K562 (cell line): Measurements from ENCODE around the gene ARID3A. TPM values are rescaled to one million over a fixed set of nuclear protein-coding genes. Genes with fewer than 3 reads are reported as not detected.
A peak's percentile ranks its signal among the peaks of the same experiment; 100 is the strongest.

ENCODE experiments used
- ATAC-seq: fragments of 200-7000 bp; cut with Tn5 transposase; 3 replicates; pipeline ENCODE4 v1.9.1; 2020; ENCODE audit warnings: moderate library complexity
- BruUV-seq: library from RNA; stranded (reverse); fragments of 400-500 nt; replicated peaks from 2 replicates; lab custom pipeline; 2021; lab: Mats Ljungman, UMichigan
- CTCF ChIA-PET: fragments of 300-600 bp; formaldehyde crosslinking; extraction: SDS; loops from one replicate; lab custom pipeline; 2021; ENCODE audit warnings: low intra/inter-chr PET ratio; lab: Yijun Ruan, JAX
- POLR2A ChIA-PET: fragments of 300-600, 350-650 bp; sonication (Branson Sonifier 250); formaldehyde crosslinking; extraction: SDS; loops from one replicate; lab custom pipeline; 2021; ENCODE audit warnings: antibody characterized with exemption, inconsistent platforms; lab: Yijun Ruan, JAX
- DNase-seq, 4 experiments: peaks; one replicate each; pipeline versions ENCODE4 v3.0.0 to v3.0.0-alpha.2; 2011 to 2018; ENCODE audit warnings: low spot score in 3 of 4, mixed read lengths in 3 of 4; ENCODE audit errors: extremely low read depth in 1 of 4
- FAIRE-seq: peaks from 2 replicates; lab custom pipeline; 2011; peaks lifted over from hg19 to GRCh38; lab: Jason Lieb, UNC
- H2AFZ ChIP-seq: 2 replicates; pipeline ENCODE4 v1.6.0; 2011; ENCODE audit warnings: low read depth, low read length, control low read depth, inconsistent platforms
- H3K27ac ChIP-seq: fragments of 200-600 bp; 3 replicates; pipeline ENCODE4 v1.8.0; 2011; ENCODE audit warnings: low read depth, mild to moderate bottlenecking, control low read depth, inconsistent platforms, low read length, moderate library complexity, mixed read lengths; ENCODE audit errors: extremely low read depth
- H3K27me3 ChIP-seq, 2 experiments: fragments of 300-600 bp in 1 of 2; 2 replicates in 1 of 2; 3 replicates in 1 of 2; pipeline versions ENCODE4 v1.6.0 to v1.8.0; 2011; ENCODE audit warnings: inconsistent platforms in 2 of 2, low read length in 2 of 2, mild to moderate bottlenecking in 1 of 2, mixed read lengths in 1 of 2, moderate library complexity in 1 of 2; ENCODE audit not compliant: control insufficient read depth in 2 of 2, insufficient read depth in 2 of 2
- H3K36me3 ChIP-seq: fragments of 300-600 bp; 3 replicates; pipeline ENCODE4 v1.8.0; 2011; ENCODE audit warnings: mild to moderate bottlenecking, low read length, inconsistent platforms; ENCODE audit not compliant: control insufficient read depth, insufficient read depth
- H3K4me1 ChIP-seq, 2 experiments: fragments of 200-600 bp in 1 of 2; replicated peaks in 1 of 2; 2 replicates in 1 of 2; 3 replicates in 1 of 2; pipeline versions ENCODE4 v1.5.1 to v1.8.0; 2011; ENCODE audit warnings: inconsistent platforms in 2 of 2, low read length in 2 of 2, mild to moderate bottlenecking in 1 of 2, mixed read lengths in 1 of 2, moderate library complexity in 1 of 2; ENCODE audit not compliant: control insufficient read depth in 2 of 2, insufficient read depth in 2 of 2
- H3K4me2 ChIP-seq: 2 replicates; pipeline ENCODE4 v1.6.1; 2011; ENCODE audit warnings: low read length, control low read depth, inconsistent platforms, mixed read lengths; ENCODE audit not compliant: insufficient read depth
- H3K4me3 ChIP-seq: fragments of 200-600 bp; sonication (generic), shearing (Covaris generic); 2 replicates; pipeline ENCODE4 v1.5.1; 2016; ENCODE audit warnings: control low read depth, inconsistent platforms
- H3K79me2 ChIP-seq: fragments of 200-600 bp; 3 replicates; pipeline ENCODE4 v1.8.0; 2011; ENCODE audit warnings: low read length, inconsistent platforms; ENCODE audit not compliant: control insufficient read depth, insufficient read depth
- H3K9ac ChIP-seq, 2 experiments: 2 replicates each; pipeline versions ENCODE4 v1.6.0 to v1.6.1; 2011; ENCODE audit warnings: low read depth in 2 of 2, low read length in 2 of 2, control low read depth in 1 of 2, inconsistent platforms in 1 of 2, mild to moderate bottlenecking in 1 of 2, mixed read lengths in 1 of 2; ENCODE audit not compliant: insufficient read depth in 1 of 2
- H3K9me1 ChIP-seq: one replicate; pipeline ENCODE4 v1.6.0; 2011; ENCODE audit warnings: inconsistent platforms, mild to moderate bottlenecking, low read length, moderate library complexity; ENCODE audit not compliant: control insufficient read depth, insufficient read depth
- H3K9me3 ChIP-seq: replicated peaks from 2 replicates; pipeline ENCODE4 v1.5.1; 2011; ENCODE audit warnings: low read depth, low read length, inconsistent platforms; ENCODE audit not compliant: control insufficient read depth, insufficient read depth
- H4K20me1 ChIP-seq: replicated peaks from 2 replicates; pipeline ENCODE4 v1.6.1; 2011; ENCODE audit warnings: low read length, inconsistent platforms, mixed read lengths; ENCODE audit not compliant: control insufficient read depth, insufficient read depth
- ATF2 ChIP-seq: sonication (generic); formaldehyde crosslinking; IDR thresholded peaks from 2 replicates; pipeline ENCODE4 v1.8.1; 2022; ENCODE audit warnings: missing genetic modification reagents
- BCOR ChIP-seq: fragments of 450-650 bp; IDR thresholded peaks from 2 replicates; pipeline ENCODE4 v1.6.1; 2016
- CSDE1 ChIP-seq, 2 experiments: fragments of 450-650 bp; IDR thresholded peaks; 2 replicates each; pipeline ENCODE4 v1.6.1; 2016; ENCODE audit warnings: mild to moderate bottlenecking in 1 of 2
- HDAC1 ChIP-seq, 2 experiments: fragments of 450-650 bp; IDR thresholded peaks; 2 replicates each; pipeline ENCODE4 v1.6.1; 2016 to 2017; ENCODE audit warnings: inconsistent platforms in 1 of 2, mild to moderate bottlenecking in 1 of 2, moderate library complexity in 1 of 2
- HDAC6 ChIP-seq: IDR thresholded peaks from 2 replicates; pipeline ENCODE4 v1.6.1; 2012; ENCODE audit warnings: low read depth, mild to moderate bottlenecking, control low read depth, inconsistent platforms, low read length, moderate library complexity
- HMG20B ChIP-seq: fragments of 250-450 bp; sonication (Bioruptor Pico); IDR thresholded peaks from 2 replicates; pipeline ENCODE4 v1.5.0; 2021; ENCODE audit warnings: mild to moderate bottlenecking
- KDM1A ChIP-seq, 2 experiments: fragments of 450-650 bp; IDR thresholded peaks; 2 replicates each; pipeline ENCODE4 v1.6.1; 2016; ENCODE audit warnings: mild to moderate bottlenecking in 2 of 2
- POLR2AphosphoS5 ChIP-seq: IDR thresholded peaks from 2 replicates; pipeline ENCODE4 v1.6.1; 2011; ENCODE audit warnings: mild to moderate bottlenecking, low read depth, low read length, moderate library complexity; ENCODE audit not compliant: control insufficient read depth, insufficient read depth
- RBM25 ChIP-seq: fragments of 200-400 bp; formaldehyde crosslinking; IDR thresholded peaks from 2 replicates; pipeline ENCODE4 v1.6.1; 2018; ENCODE audit warnings: low read length, low read depth, moderate library complexity; ENCODE audit not compliant: severe bottlenecking
- RBM34 ChIP-seq: fragments of 200-400 bp; formaldehyde crosslinking; IDR thresholded peaks from 2 replicates; pipeline ENCODE4 v1.6.1; 2018; ENCODE audit warnings: low read length, borderline replicate concordance; ENCODE audit not compliant: insufficient read depth
- RCOR1 ChIP-seq, 2 experiments: IDR thresholded peaks; 2 replicates each; pipeline ENCODE4 v1.6.1; 2012; ENCODE audit warnings: low read depth in 2 of 2, low read length in 2 of 2, borderline replicate concordance in 1 of 2, improper control_type of control experiment in 1 of 2
- RFX1 ChIP-seq: fragments of 450-650 bp; IDR thresholded peaks from 2 replicates; pipeline ENCODE4 v1.6.1; 2016; ENCODE audit warnings: mild to moderate bottlenecking, moderate library complexity
- SMARCA5 ChIP-seq: fragments of 450-650 bp; IDR thresholded peaks from 2 replicates; pipeline ENCODE4 v1.6.1; 2016
- SNAPC5 ChIP-seq: fragments of 250-450 bp; sonication (Bioruptor Pico); IDR thresholded peaks from 2 replicates; pipeline ENCODE4 v1.8.0; 2021; ENCODE audit warnings: moderate library complexity, mild to moderate bottlenecking, inconsistent platforms
- SRF ChIP-seq, 2 experiments: fragments of 250-450, 450-650 bp in 1 of 2; sonication (Bioruptor Pico) in 1 of 2; sonication (generic) in 1 of 2; formaldehyde crosslinking; IDR thresholded peaks; 2 replicates each; pipeline versions ENCODE4 v1.5.0 to v1.5.1; 2020 to 2022; ENCODE audit warnings: mild to moderate bottlenecking in 1 of 2, missing genetic modification reagents in 1 of 2
- ZEB2 ChIP-seq: fragments of 450-650 bp; IDR thresholded peaks from 2 replicates; pipeline ENCODE4 v1.6.1; 2016
- ZNF174 ChIP-seq: fragments of 250-450 bp; sonication (Bioruptor Pico); IDR thresholded peaks from 2 replicates; pipeline ENCODE4 v1.4.0; 2020; ENCODE audit warnings: mild to moderate bottlenecking
- ZNF197 ChIP-seq: fragments of 200-800 bp; sonication (Bioruptor generic); IDR thresholded peaks from 2 replicates; pipeline ENCODE4 v1.6.1; 2016; ENCODE audit warnings: low read depth, missing genetic modification characterization, missing compliant biosample characterization
- ZNF668 ChIP-seq: fragments of 250-450 bp; sonication (Bioruptor Pico); IDR thresholded peaks from 2 replicates; pipeline ENCODE4 v1.8.0; 2022; ENCODE audit warnings: mild to moderate bottlenecking, inconsistent platforms
- ZNF717 ChIP-seq: fragments of 250-450 bp; sonication (Bioruptor Pico); IDR thresholded peaks from 2 replicates; pipeline ENCODE4 v1.5.0; 2021
- ZNF75A ChIP-seq: fragments of 450-650 bp; formaldehyde crosslinking; IDR thresholded peaks from 2 replicates; pipeline ENCODE4 v1.4.0; 2020; ENCODE audit warnings: mild to moderate bottlenecking
- ZNF766 ChIP-seq: fragments of 200-800 bp; sonication (Bioruptor generic); conservative IDR thresholded peaks from 2 replicates; pipeline ENCODE4 v1.6.1; 2016; ENCODE audit warnings: missing genetic modification characterization, missing compliant biosample characterization
- WGBS: fragments of 100-300 bp; shearing (Covaris generic); methylation state at CpG from one replicate; pipeline ENCODE4 v1.1.6; 2016; ENCODE audit warnings: low coverage, mixed read lengths; ENCODE audit not compliant: insufficient coverage; ENCODE audit errors: missing lambda C conversion rate; 5-methylcytosine and 5-hydroxymethylcytosine counted together
- in situ Hi-C: fragments of 300-500 bp; cut with MboI; formaldehyde crosslinking; loops from 4 replicates; pipeline ENCODE4 v1.15.0; 2018; ENCODE audit warnings: inconsistent platforms, mixed read lengths
- intact Hi-C: fragments of 100-400 bp; cut with micrococcal nuclease; formaldehyde crosslinking; loops from 2 replicates; pipeline ENCODE4 v1.14.2; 2022
- polyA plus RNA-seq, 8 experiments: library from polyadenylated mRNA; depleted of rRNA in 4 of 8; stranded (reverse) in 5 of 8; unstranded in 3 of 8; fragments of >200 nt; fragmentation: Nextera tagmentation in 2 of 8; fragmentation: Illumina TruSeq in 1 of 8; extraction: Ambion mirVana in 2 of 8; extraction: Trizol in 1 of 8; gene quantifications; 2 replicates each; pipeline versions ENCODE4 v1.2.1 to v1.2.3, GENCODE V29; 2011 to 2014; ENCODE audit warnings: inconsistent platforms in 1 of 8, missing spikeins in 1 of 8
- total RNA-seq, 7 experiments: library from RNA; depleted of rRNA in 6 of 7; stranded (reverse); fragments of >200 nt in 6 of 7; fragmentation: Illumina TruSeq in 2 of 7; extraction: Trizol in 2 of 7; gene quantifications; 2 replicates each; pipeline versions ENCODE4 v1.2.1 to v1.2.3, GENCODE V29; 2011 to 2021; ENCODE audit warnings: low replicate concordance in 1 of 7
- TF ChIP-seq, protein P1 (sequence below): fragments of 250-450 bp; sonication (Bioruptor Pico); IDR thresholded peaks from 2 replicates; pipeline ENCODE4 v1.4.0; 2020; ENCODE audit warnings: mild to moderate bottlenecking, moderate library complexity

The ARID3A gene
- total and polyA plus RNA-seq, 9 of the 15 experiments (the other 6 are each of a cell fraction or from before 2014, with no cell fraction given): 1.4 to 118 (median 31.2) TPM

DNA sequence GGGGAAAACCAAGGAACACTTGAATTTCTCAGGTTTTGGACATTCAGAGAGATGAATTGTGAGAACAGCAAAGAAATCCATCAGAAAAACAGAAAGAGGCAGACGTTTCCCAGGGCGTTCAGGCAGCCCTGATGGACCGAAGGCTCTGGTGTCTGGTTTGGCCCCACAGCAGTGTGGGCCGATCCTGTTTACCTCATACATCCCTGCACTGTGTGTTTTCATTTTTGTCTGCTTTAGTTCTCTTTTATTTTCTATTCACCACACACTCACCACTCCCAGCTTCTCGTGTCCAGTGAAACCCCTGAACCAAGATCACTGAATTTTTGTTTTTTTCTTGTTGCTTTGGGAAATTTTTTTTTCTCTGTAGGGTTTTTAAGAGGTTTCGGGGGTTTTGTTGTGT, 46.4 kb downstream of the ARID3A start:
- H3K9me1 ChIP-seq: no peaks in the 10 kb centered on the region
- H3K79me2 ChIP-seq: peaks cover 3% of the 10 kb centered on the region; the same call in 1 of the 3 replicates
- H3K36me3 ChIP-seq: peaks cover 60% of the 10 kb centered on the region
- intact Hi-C loops: no loop called here
- BruUV-seq: no TSS peak
- WGBS: 98% methylated on average over 6 of the region's 6 CpGs
- H4K20me1 ChIP-seq: no peaks in the 10 kb centered on the region
- ATAC-seq: no peak
- H3K4me2 ChIP-seq: no peak overlapping the region
- no peak overlapping the region for H3K4me3 ChIP-seq
- H3K4me1 ChIP-seq: peaks cover 0 to 42% of the 10 kb centered on the region in 2 experiments; a peak in 2 of 5 replicates
- no peak for DNase-seq
- no peaks in the 10 kb centered on the region for H3K27me3 ChIP-seq
- in situ Hi-C loops: no loop called here
- H3K9ac ChIP-seq: no peak overlapping the region
- ChIA-PET POLR2A (no interaction called here), CTCF (interaction anchor here (0.7 kb wide), 1 partner anchor 49 kb away, joined by 5 read pairs; no protein-coding TSS in a partner anchor)
- H3K9me3 ChIP-seq: peaks cover 20% of the 10 kb centered on the region
- H3K27ac ChIP-seq: no peak overlapping the region
- no peak for FAIRE-seq
- H2AFZ ChIP-seq: no peak overlapping the region
- TF ChIP-seq ZNF668: no peak
- no peak for TF ChIP-seq ZNF174 (CRISPR knock-in tag)
- no peak for TF ChIP-seq ZEB2
- TF ChIP-seq ZNF197 (CRISPR knock-in tag): no peak
- TF ChIP-seq HMG20B (CRISPR knock-in tag): no peak
- TF ChIP-seq HDAC6: no peak
- TF ChIP-seq RBM25: peak; percentile 99
- peak; percentile 86 for TF ChIP-seq BCOR
- no peak for TF ChIP-seq RFX1
- TF ChIP-seq, protein P1, sequence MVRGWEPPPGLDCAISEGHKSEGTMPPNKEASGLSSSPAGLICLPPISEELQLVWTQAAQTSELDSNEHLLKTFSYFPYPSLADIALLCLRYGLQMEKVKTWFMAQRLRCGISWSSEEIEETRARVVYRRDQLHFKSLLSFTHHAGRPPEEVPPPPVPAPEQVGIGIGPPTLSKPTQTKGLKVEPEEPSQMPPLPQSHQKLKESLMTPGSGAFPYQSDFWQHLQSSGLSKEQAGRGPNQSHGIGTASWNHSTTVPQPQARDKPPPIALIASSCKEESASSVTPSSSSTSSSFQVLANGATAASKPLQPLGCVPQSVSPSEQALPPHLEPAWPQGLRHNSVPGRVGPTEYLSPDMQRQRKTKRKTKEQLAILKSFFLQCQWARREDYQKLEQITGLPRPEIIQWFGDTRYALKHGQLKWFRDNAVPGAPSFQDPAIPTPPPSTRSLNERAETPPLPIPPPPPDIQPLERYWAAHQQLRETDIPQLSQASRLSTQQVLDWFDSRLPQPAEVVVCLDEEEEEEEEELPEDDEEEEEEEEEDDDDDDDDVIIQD (CRISPR knock-in tag): no peak
- 0 out of 4 replicates have a peak, but pooled peaks of 1 of the 2 experiments have one; percentile 34 for TF ChIP-seq RCOR1 (IDR thresholded peaks at IDR 0.05; ENCODE audit: borderline replicate concordance in 1 of 2, low read depth in 2 of 2, low read length in 2 of 2)
- no peak for TF ChIP-seq SRF (CRISPR knock-in tag; IDR thresholded peaks at IDR 0.05)
- no peak for TF ChIP-seq ZNF766
- no peak for TF ChIP-seq RBM34
- no peak for TF ChIP-seq POLR2AphosphoS5
- TF ChIP-seq ZNF717 (CRISPR knock-in tag): no peak
- TF ChIP-seq ATF2 (CRISPR knock-in tag): no peak
- no peak for TF ChIP-seq CSDE1 (IDR thresholded peaks at IDR 0.05)
- peak in 1 of 2 experiments; percentile 46; a peak in 1 of 4 replicates for TF ChIP-seq KDM1A (IDR thresholded peaks at IDR 0.05)
- TF ChIP-seq SMARCA5: 0 out of 2 replicates have a peak, but pooled peaks have one; percentile 47
- 0 out of 4 replicates have a peak, but pooled peaks of 1 of the 2 experiments have one; percentile 57 for TF ChIP-seq HDAC1 (IDR thresholded peaks at IDR 0.05)
- TF ChIP-seq SNAPC5 (CRISPR knock-in tag): no peak
- TF ChIP-seq ZNF75A: no peak
